Right lobe of liver (tissue), 6 donors: Measurements from ENCODE around the gene PTCD3. TPM values are rescaled to one million over a fixed set of nuclear protein-coding genes. Genes with fewer than 3 reads are reported as not detected.

Source experiments
- ATAC-seq, 4 donors: fragments of 200-7000 bp; cut with Tn5 transposase; one replicate each; pipeline ENCODE4 v1.9.1; 2020; ENCODE audit warnings: mild to moderate bottlenecking in 4 of 4, moderate library complexity in 4 of 4
- DNase-seq, 3 donors: peaks; one replicate each; pipeline ENCODE4 v3.0.0-alpha.2; 2020
- H3K27ac ChIP-seq, 3 donors: fragments of 200-600 bp; one replicate each; pipeline ENCODE4 v1.8.0; 2022
- H3K27me3 ChIP-seq, 2 donors: fragments of 200-600 bp; one replicate each; pipeline ENCODE4 v1.8.0; 2022
- H3K36me3 ChIP-seq, 4 donors: fragments of 200-600 bp; sonication (generic) in 1 of 4; one replicate each; pipeline versions ENCODE4 v1.5.1 to v1.8.0; 2017 to 2022; ENCODE audit warnings: control low read depth in 1 of 4
- H3K4me1 ChIP-seq, 4 donors: fragments of 200-600 bp; sonication (generic) in 1 of 4; one replicate each; pipeline versions ENCODE4 v1.5.1 to v1.8.0; 2017 to 2022; ENCODE audit warnings: control low read depth in 1 of 4
- H3K4me3 ChIP-seq, 3 donors: fragments of 200-600 bp; one replicate each; pipeline ENCODE4 v1.8.0; 2022
- H3K9me3 ChIP-seq, 4 donors: fragments of 200-600 bp; sonication (generic) in 1 of 4; one replicate each; pipeline versions ENCODE4 v1.5.1 to v1.8.0; 2017 to 2022; ENCODE audit warnings: control low read depth in 1 of 4
- CTCF ChIP-seq, 4 donors: fragments of 200-600 bp in 3 of 4; fragments of 450-650 bp in 1 of 4; IDR thresholded peaks; one replicate each; pipeline versions ENCODE4 v1.5.1 to v1.8.0; 2016 to 2022; ENCODE audit warnings: antibody characterized with exemption in 4 of 4, mild to moderate bottlenecking in 2 of 4
- POLR2A ChIP-seq: fragments of 450-650 bp; IDR thresholded peaks from one replicate; pipeline ENCODE4 v1.6.1; 2017; ENCODE audit warnings: antibody characterized with exemption, mild to moderate bottlenecking
- WGBS: methylation state at CpG from one replicate; pipeline ENCODE4 v1.1.6; 2018; ENCODE audit warnings: low coverage, low lambda C conversion rate; ENCODE audit not compliant: insufficient coverage; ENCODE audit errors: missing lambda C conversion rate; 5-methylcytosine and 5-hydroxymethylcytosine counted together
- intact Hi-C, 2 donors: fragments of 100-400 bp; cut with DNase I; formaldehyde crosslinking; loops; one replicate each; pipeline versions ENCODE4 v1.11.2 to v1.14.1; 2022
- total RNA-seq, 6 experiments: library from RNA; depleted of rRNA in 2 of 6; stranded (reverse); fragments of >200 nt in 2 of 6; fragmentation: NEBNext Ultra II Directional in 3 of 6; extraction: Animal tissue kit (Norgen Biotek cat#: 25700) in 3 of 6; gene quantifications; one replicate each; pipeline versions ENCODE4 v1.1.0 to v1.2.4, GENCODE V29; 2016 to 2023
- donor health status: DM: no; HTN: yes; CAD: no.
- donor health status: DM: no; HTN: no; CAD: no.
- donor health status: DM: no; HTN: no; CAD: no.
- donor health status: DM: no; HTN: yes; CAD: no.
- donor health status: DM: no; HTN: yes; CAD: no.

Gene PTCD3
- total RNA-seq, 6 experiments from 2014 or later = 47.6 to 68.2 (median 56.1) TPM

GRCh38 chr2:86072271-86072858 is 33.7 kb upstream of the PTCD3 start:
- WGBS = 12% methylated on average over 6 of the region's 9 CpGs
- peak; percentile 84 to 94 (median 92) for DNase-seq
- intact Hi-C loops = no loop called here
- peak; percentile 98 to 99 (median 98) for ATAC-seq
- Histone ChIP-seq H3K36me3 (peaks cover 6 to 22% (median 11%) of the 10 kb centered on the region in 4 donors), H3K4me3 (no peak overlapping the region), H3K27ac (peak overlapping the region; percentile 26 to 59 (median 46)), H3K9me3 (no peaks in the 10 kb centered on the region), H3K4me1 (peaks cover 0 to 27% (median 11%) of the 10 kb centered on the region in 4 donors), H3K27me3 (no peaks in the 10 kb centered on the region)
- no peak for TF ChIP-seq CTCF (IDR thresholded peaks at IDR 0.05)
- TF ChIP-seq POLR2A = no peak

- intact Hi-C loops = no loop called here
- H3K4me3 ChIP-seq = no peak overlapping the region
- peak overlapping the region in 1 of 3 donors; percentile 59 for H3K27ac ChIP-seq
- H3K4me1 ChIP-seq = peaks cover 0 to 27% (median 11%) of the 10 kb centered on the region in 4 donors
- peaks cover 6 to 24% (median 12%) of the 10 kb centered on the region in 4 donors for H3K36me3 ChIP-seq
- H3K9me3 ChIP-seq = no peaks in the 10 kb centered on the region
- WGBS = 80% methylated on average over 1 of the region's 1 CpG
- ATAC-seq = peak; percentile 33 to 54 (median 52)
- no peaks in the 10 kb centered on the region for H3K27me3 ChIP-seq
- no peak for DNase-seq
- no peak for TF ChIP-seq POLR2A
- TF ChIP-seq CTCF (IDR thresholded peaks at IDR 0.05) = no peak
Observed at GRCh38 chr2:86073225-86073624, 32.8 kb upstream of the PTCD3 start.

- Histone ChIP-seq H3K4me3 (no peak overlapping the region), H3K36me3 (peaks cover 6 to 18% (median 7%) of the 10 kb centered on the region in 4 donors), H3K4me1 (peaks cover 0 to 32% (median 14%) of the 10 kb centered on the region in 4 donors), H3K9me3 (no peaks in the 10 kb centered on the region), H3K27ac (no peak overlapping the region), H3K27me3 (no peaks in the 10 kb centered on the region)
- 100% methylated on average over 1 of the region's 3 CpGs for WGBS
- intact Hi-C loops = no loop called here
- DNase-seq = no peak
- no peak for ATAC-seq
- TF ChIP-seq POLR2A (no peak), CTCF (IDR thresholded peaks at IDR 0.05) (no peak)
Observed at GRCh38 chr2:86074256-86074655, 31.8 kb upstream of the PTCD3 start.

GRCh38 chr2:86074811-86075210 is 31.2 kb upstream of the PTCD3 start:
- ATAC-seq = no peak
- no peaks in the 10 kb centered on the region for H3K9me3 ChIP-seq
- TF ChIP-seq POLR2A (no peak), CTCF (IDR thresholded peaks at IDR 0.05) (no peak)
- DNase-seq = no peak
- intact Hi-C loops = no loop called here
- no peak overlapping the region for H3K4me3 ChIP-seq
- no peak overlapping the region for H3K27ac ChIP-seq
- peaks cover 0 to 38% (median 17%) of the 10 kb centered on the region in 4 donors for H3K4me1 ChIP-seq
- no peaks in the 10 kb centered on the region for H3K27me3 ChIP-seq
- no CpG with 5 or more reads among the region's 15 CpGs for WGBS
- H3K36me3 ChIP-seq = peaks cover under 1 to 13% (median 5%) of the 10 kb centered on the region in 4 donors
